HCT116 (cell line): ENCODE data around the gene ALDH1A1. TPM values are rescaled to one million over a fixed set of nuclear protein-coding genes. Genes with fewer than 3 reads are reported as not detected.

Experiments
- ATAC-seq: fragments of 200-7000 bp; cut with Tn5 transposase; 2 replicates; pipeline ENCODE4 v1.9.1; 2020; ENCODE audit warnings: mild to moderate bottlenecking, moderate library complexity
- BruUV-seq: library from RNA; stranded (reverse); fragments of 400-500 nt; replicated peaks from 2 replicates; lab custom pipeline; 2021; lab: Mats Ljungman, UMichigan
- CTCF ChIA-PET: fragments of 300-600 bp; sonication (Branson Sonifier 250); formaldehyde crosslinking; loops from one replicate; lab custom pipeline; 2021; ENCODE audit warnings: antibody characterized with exemption; lab: Charles Lee
- POLR2A ChIA-PET: fragments of 300-600, 350-600 bp; sonication (Branson Sonifier 250); formaldehyde crosslinking; loops from one replicate; lab custom pipeline; 2021; ENCODE audit warnings: antibody characterized with exemption; lab: Charles Lee
- RAD21 ChIA-PET, 2 experiments: fragments of 300-600 bp; sonication (Branson Sonifier 250); formaldehyde crosslinking; loops; one replicate each; lab custom pipeline; 2023; ENCODE audit warnings: low total read pairs in 2 of 2; ENCODE audit not compliant: uncharacterized antibody in 2 of 2, unreplicated experiment in 2 of 2, low non-redundant PET in 1 of 2; lab: Charles Lee
- DNase-seq: peaks from one replicate; pipeline ENCODE4 v3.0.0-alpha.2; 2010; ENCODE audit warnings: low read depth, low spot score
- H2AFZ ChIP-seq: fragments of 200-600 bp; shearing (Covaris generic), sonication (generic); 2 replicates; pipeline ENCODE4 v1.6.1; 2017; ENCODE audit warnings: low read depth, mixed run types, mixed read lengths, antibody characterized with exemption, low read length; ENCODE audit not compliant: poor library complexity, severe bottlenecking
- H3K27ac ChIP-seq: 2 replicates; pipeline ENCODE4 v1.5.1; 2012; ENCODE audit warnings: low read depth, low read length
- H3K27me3 ChIP-seq: fragments of 200-600 bp; sonication (generic); 2 replicates; pipeline ENCODE4 v1.6.1; 2016; ENCODE audit warnings: mixed run types, low read length, mixed read lengths; ENCODE audit not compliant: insufficient read depth
- H3K36me3 ChIP-seq, 2 experiments: fragments of 200-500 bp in 1 of 2; fragments of 200-600 bp in 1 of 2; sonication (Bioruptor generic) in 1 of 2; sonication (generic) in 1 of 2; 2 replicates each; pipeline versions ENCODE4 v1.5.1 to v1.6.1; 2014 to 2016; ENCODE audit warnings: low read length in 2 of 2, inconsistent platforms in 1 of 2, mixed read lengths in 1 of 2, mixed run types in 1 of 2; ENCODE audit not compliant: insufficient read depth in 2 of 2, control insufficient read depth in 1 of 2
- H3K4me1 ChIP-seq, 2 experiments: fragments of 200-600 bp in 1 of 2; sonication (generic) in 1 of 2; 2 replicates each; pipeline versions ENCODE4 v1.5.1 to v1.6.1; 2012 to 2017; ENCODE audit warnings: low read length in 2 of 2, inconsistent platforms in 1 of 2, mild to moderate bottlenecking in 1 of 2, mixed read lengths in 1 of 2, mixed run types in 1 of 2, moderate library complexity in 1 of 2; ENCODE audit not compliant: insufficient read depth in 2 of 2, control insufficient read depth in 1 of 2
- H3K4me2 ChIP-seq: fragments of 200-600 bp; sonication (generic); 2 replicates; pipeline ENCODE4 v1.6.1; 2017; ENCODE audit warnings: mixed run types, low read length, mixed read lengths
- H3K4me3 ChIP-seq, 2 experiments: fragments of 200-600 bp in 1 of 2; sonication (generic) in 1 of 2; replicated peaks in 1 of 2; 2 replicates each; pipeline ENCODE4 v1.5.1; 2011 to 2016; ENCODE audit warnings: low read length in 2 of 2, control low read depth in 1 of 2, low read depth in 1 of 2, mild to moderate bottlenecking in 1 of 2, mixed read lengths in 1 of 2, mixed run types in 1 of 2
- H3K79me2 ChIP-seq: fragments of 200-600 bp; sonication (generic); 2 replicates; pipeline ENCODE4 v1.6.1; 2017; ENCODE audit warnings: mild to moderate bottlenecking, mixed run types, low read length, moderate library complexity, mixed read lengths; ENCODE audit not compliant: insufficient read depth
- H3K9ac ChIP-seq: fragments of 200-600 bp; sonication (generic); 2 replicates; pipeline ENCODE4 v1.6.1; 2016; ENCODE audit warnings: low read length, mixed read lengths
- H3K9me2 ChIP-seq: fragments of 200-600 bp; sonication (generic), shearing (Covaris generic); 2 replicates; pipeline ENCODE4 v1.6.1; 2017; ENCODE audit warnings: mixed run types, mild to moderate bottlenecking, moderate library complexity; ENCODE audit not compliant: insufficient read depth
- H3K9me3 ChIP-seq, 2 experiments: fragments of 200-500 bp in 1 of 2; fragments of 200-600 bp in 1 of 2; sonication (Bioruptor generic) in 1 of 2; sonication (generic) in 1 of 2; 2 replicates each; pipeline ENCODE4 v1.6.1; 2014 to 2017; ENCODE audit warnings: low read length in 2 of 2, mixed read lengths in 2 of 2, inconsistent platforms in 1 of 2, low read depth in 1 of 2, mild to moderate bottlenecking in 1 of 2, mixed run types in 1 of 2, moderate library complexity in 1 of 2; ENCODE audit not compliant: control insufficient read depth in 1 of 2, insufficient read depth in 1 of 2
- H4K20me1 ChIP-seq: fragments of 200-600 bp; sonication (generic), shearing (Covaris generic); 2 replicates; pipeline ENCODE4 v1.6.1; 2017; ENCODE audit warnings: mixed run types, mild to moderate bottlenecking, moderate library complexity; ENCODE audit not compliant: insufficient read depth
- CEBPB ChIP-seq: IDR thresholded peaks from 2 replicates; pipeline ENCODE4 v1.6.1; 2012; ENCODE audit warnings: low read depth
- ELF1 ChIP-seq: IDR thresholded peaks from 2 replicates; pipeline ENCODE4 v1.6.1; 2012; ENCODE audit warnings: low read depth, borderline replicate concordance
- POLR2A ChIP-seq: IDR thresholded peaks from 2 replicates; pipeline ENCODE4 v1.7.0; 2011; ENCODE audit warnings: borderline replicate concordance; ENCODE audit not compliant: insufficient read depth, insufficient read length; ENCODE audit errors: extremely low read depth
- SIN3A ChIP-seq: IDR thresholded peaks from 2 replicates; pipeline ENCODE4 v1.6.1; 2012; ENCODE audit warnings: low read depth
- TCF7L2 ChIP-seq: IDR thresholded peaks from 2 replicates; pipeline ENCODE4 v1.7.0; 2011; ENCODE audit warnings: borderline replicate concordance, inconsistent platforms; ENCODE audit not compliant: insufficient read depth, insufficient read length; ENCODE audit errors: extremely low read depth
- YY1 ChIP-seq: IDR thresholded peaks from 2 replicates; pipeline ENCODE4 v1.6.1; 2011; ENCODE audit warnings: low read length, low read depth, moderate library complexity, mild to moderate bottlenecking; ENCODE audit not compliant: insufficient replicate concordance; ENCODE audit errors: extremely low read depth
- intact Hi-C: fragments of 100-400 bp; cut with micrococcal nuclease; formaldehyde crosslinking; loops from 2 replicates; pipeline ENCODE4 v1.10.0; 2022
- total RNA-seq: library from RNA; stranded (reverse); gene quantifications from one replicate; pipeline ENCODE4 v1.2.1, GENCODE V29; 2021; ENCODE audit not compliant: unreplicated experiment
- TF ChIP-seq, protein P1 (sequence below): IDR thresholded peaks from 2 replicates; pipeline ENCODE4 v1.6.1; 2012; ENCODE audit warnings: low read depth

The ALDH1A1 gene
- total RNA-seq, 1 experiment from 2014 or later = 0.44 TPM

DNA sequence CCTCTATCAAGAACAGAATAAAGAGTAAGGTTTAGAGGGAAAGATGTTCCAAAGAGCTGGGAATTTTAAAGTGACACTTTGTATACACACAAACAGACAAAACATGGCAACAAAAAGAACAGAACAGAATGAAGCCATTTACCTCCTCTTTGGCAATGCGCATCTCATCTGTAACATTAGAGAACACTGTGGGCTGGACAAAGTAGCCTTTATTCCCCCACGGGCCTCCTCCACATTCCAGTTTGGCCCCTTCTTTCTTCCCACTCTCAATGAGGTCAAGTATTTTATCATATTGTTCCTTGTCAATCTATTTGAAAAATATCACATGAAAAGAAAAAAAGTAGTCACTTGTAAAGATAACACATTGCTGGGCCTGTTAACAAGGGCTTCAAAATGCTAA, 41.0 kb downstream of the ALDH1A1 start:
- no peak overlapping the region for H3K9ac ChIP-seq
- no TSS peak for BruUV-seq
- DNase-seq (no peak), ATAC-seq (no peak)
- intact Hi-C loops = no loop called here
- no peaks in the 10 kb centered on the region for H3K27me3 ChIP-seq
- no peaks in the 10 kb centered on the region for H3K9me3 ChIP-seq
- TF ChIP-seq TCF7L2 (no peak), POLR2A (no peak), ELF1 (no peak), YY1 (no peak), SIN3A (no peak), CEBPB (no peak)
- TF ChIP-seq, protein P1, sequence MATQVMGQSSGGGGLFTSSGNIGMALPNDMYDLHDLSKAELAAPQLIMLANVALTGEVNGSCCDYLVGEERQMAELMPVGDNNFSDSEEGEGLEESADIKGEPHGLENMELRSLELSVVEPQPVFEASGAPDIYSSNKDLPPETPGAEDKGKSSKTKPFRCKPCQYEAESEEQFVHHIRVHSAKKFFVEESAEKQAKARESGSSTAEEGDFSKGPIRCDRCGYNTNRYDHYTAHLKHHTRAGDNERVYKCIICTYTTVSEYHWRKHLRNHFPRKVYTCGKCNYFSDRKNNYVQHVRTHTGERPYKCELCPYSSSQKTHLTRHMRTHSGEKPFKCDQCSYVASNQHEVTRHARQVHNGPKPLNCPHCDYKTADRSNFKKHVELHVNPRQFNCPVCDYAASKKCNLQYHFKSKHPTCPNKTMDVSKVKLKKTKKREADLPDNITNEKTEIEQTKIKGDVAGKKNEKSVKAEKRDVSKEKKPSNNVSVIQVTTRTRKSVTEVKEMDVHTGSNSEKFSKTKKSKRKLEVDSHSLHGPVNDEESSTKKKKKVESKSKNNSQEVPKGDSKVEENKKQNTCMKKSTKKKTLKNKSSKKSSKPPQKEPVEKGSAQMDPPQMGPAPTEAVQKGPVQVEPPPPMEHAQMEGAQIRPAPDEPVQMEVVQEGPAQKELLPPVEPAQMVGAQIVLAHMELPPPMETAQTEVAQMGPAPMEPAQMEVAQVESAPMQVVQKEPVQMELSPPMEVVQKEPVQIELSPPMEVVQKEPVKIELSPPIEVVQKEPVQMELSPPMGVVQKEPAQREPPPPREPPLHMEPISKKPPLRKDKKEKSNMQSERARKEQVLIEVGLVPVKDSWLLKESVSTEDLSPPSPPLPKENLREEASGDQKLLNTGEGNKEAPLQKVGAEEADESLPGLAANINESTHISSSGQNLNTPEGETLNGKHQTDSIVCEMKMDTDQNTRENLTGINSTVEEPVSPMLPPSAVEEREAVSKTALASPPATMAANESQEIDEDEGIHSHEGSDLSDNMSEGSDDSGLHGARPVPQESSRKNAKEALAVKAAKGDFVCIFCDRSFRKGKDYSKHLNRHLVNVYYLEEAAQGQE = no peak
- H3K27ac ChIP-seq = no peak overlapping the region
- H3K4me1 ChIP-seq = no peaks in the 10 kb centered on the region
- no peak overlapping the region for H2AFZ ChIP-seq
- POLR2A ChIA-PET = no interaction called here
- H3K36me3 ChIP-seq = no peaks in the 10 kb centered on the region
- CTCF ChIA-PET = no interaction called here
- H3K4me2 ChIP-seq = no peak overlapping the region
- 0 out of 2 replicates have a peak, but pooled peaks cover 3% of the 10 kb centered on the region for H3K9me2 ChIP-seq
- H3K79me2 ChIP-seq = no peaks in the 10 kb centered on the region
- H4K20me1 ChIP-seq = no peaks in the 10 kb centered on the region
- H3K4me3 ChIP-seq = no peak overlapping the region
- RAD21 ChIA-PET = no interaction called here
